ENCODE data around the gene THSD4.

GRCh38 chr15:71664622-71665021 lies 549.4 kb downstream of the THSD4 start:
- TF ChIP-seq DLX4 (CRISPR knock-in tag; IDR thresholded peaks at IDR 0.05) (no peak), ZNF431 (CRISPR knock-in tag; IDR thresholded peaks at IDR 0.05) (no peak), DNMT1 (IDR thresholded peaks at IDR 0.05) (no peak), POLR3G (IDR thresholded peaks at IDR 0.05; ENCODE audit: extremely low read depth, insufficient read length, insufficient replicate concordance) (no peak), ZNF311 (CRISPR knock-in tag; IDR thresholded peaks at IDR 0.05) (no peak), ATF6 (CRISPR knock-in tag; IDR thresholded peaks at IDR 0.05) (no peak)
- TF ChIP-seq, protein P1, sequence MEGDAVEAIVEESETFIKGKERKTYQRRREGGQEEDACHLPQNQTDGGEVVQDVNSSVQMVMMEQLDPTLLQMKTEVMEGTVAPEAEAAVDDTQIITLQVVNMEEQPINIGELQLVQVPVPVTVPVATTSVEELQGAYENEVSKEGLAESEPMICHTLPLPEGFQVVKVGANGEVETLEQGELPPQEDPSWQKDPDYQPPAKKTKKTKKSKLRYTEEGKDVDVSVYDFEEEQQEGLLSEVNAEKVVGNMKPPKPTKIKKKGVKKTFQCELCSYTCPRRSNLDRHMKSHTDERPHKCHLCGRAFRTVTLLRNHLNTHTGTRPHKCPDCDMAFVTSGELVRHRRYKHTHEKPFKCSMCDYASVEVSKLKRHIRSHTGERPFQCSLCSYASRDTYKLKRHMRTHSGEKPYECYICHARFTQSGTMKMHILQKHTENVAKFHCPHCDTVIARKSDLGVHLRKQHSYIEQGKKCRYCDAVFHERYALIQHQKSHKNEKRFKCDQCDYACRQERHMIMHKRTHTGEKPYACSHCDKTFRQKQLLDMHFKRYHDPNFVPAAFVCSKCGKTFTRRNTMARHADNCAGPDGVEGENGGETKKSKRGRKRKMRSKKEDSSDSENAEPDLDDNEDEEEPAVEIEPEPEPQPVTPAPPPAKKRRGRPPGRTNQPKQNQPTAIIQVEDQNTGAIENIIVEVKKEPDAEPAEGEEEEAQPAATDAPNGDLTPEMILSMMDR (IDR thresholded peaks at IDR 0.05 in 2 of 3, conservative IDR thresholded peaks at IDR 0.05 in 1 of 3; ENCODE audit: insufficient read depth in 2 of 3, low read depth in 1 of 3, low read length in 3 of 3): no peak
- TF ChIP-seq, protein P2, sequence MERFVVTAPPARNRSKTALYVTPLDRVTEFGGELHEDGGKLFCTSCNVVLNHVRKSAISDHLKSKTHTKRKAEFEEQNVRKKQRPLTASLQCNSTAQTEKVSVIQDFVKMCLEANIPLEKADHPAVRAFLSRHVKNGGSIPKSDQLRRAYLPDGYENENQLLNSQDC (CRISPR knock-in tag; IDR thresholded peaks at IDR 0.05): no peak
- TF ChIP-seq, protein P3, sequence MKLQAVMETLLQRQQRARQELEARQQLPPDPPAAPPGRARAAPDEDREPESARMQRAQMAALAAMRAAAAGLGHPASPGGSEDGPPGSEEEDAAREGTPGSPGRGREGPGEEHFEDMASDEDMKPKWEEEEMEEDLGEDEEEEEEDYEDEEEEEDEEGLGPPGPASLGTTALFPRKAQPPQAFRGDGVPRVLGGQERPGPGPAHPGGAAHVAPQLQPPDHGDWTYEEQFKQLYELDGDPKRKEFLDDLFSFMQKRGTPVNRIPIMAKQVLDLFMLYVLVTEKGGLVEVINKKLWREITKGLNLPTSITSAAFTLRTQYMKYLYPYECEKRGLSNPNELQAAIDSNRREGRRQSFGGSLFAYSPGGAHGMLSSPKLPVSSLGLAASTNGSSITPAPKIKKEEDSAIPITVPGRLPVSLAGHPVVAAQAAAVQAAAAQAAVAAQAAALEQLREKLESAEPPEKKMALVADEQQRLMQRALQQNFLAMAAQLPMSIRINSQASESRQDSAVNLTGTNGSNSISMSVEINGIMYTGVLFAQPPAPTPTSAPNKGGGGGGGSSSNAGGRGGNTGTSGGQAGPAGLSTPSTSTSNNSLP (IDR thresholded peaks at IDR 0.05; ENCODE audit: borderline replicate concordance, low read depth, low read length): no peak
